SH-SY5Y (cell line): ENCODE measurements around the gene NKX6-2.

Source experiments
- GATA2 ChIP-seq: IDR thresholded peaks from 2 replicates; pipeline ENCODE4 v1.6.1; 2011; ENCODE audit warnings: mild to moderate bottlenecking, low read depth, low read length
- GATA3 ChIP-seq: IDR thresholded peaks from 2 replicates; pipeline ENCODE4 v1.6.1; 2011; ENCODE audit warnings: low read depth, mild to moderate bottlenecking, low read length, moderate library complexity

- no peak for TF ChIP-seq GATA2
- TF ChIP-seq GATA3: no peak
Observed at GRCh38 chr10:132815168-132815857, 29.4 kb upstream of the NKX6-2 start.
